ENCODE results near the gene INTS3. TPM values are rescaled to one million over a fixed set of nuclear protein-coding genes. Genes with fewer than 3 reads are reported as not detected.

INTS3 gene
- total and polyA plus RNA-seq, 11 donors: 19.6 to 41.8 (median 30.7) TPM

DNA sequence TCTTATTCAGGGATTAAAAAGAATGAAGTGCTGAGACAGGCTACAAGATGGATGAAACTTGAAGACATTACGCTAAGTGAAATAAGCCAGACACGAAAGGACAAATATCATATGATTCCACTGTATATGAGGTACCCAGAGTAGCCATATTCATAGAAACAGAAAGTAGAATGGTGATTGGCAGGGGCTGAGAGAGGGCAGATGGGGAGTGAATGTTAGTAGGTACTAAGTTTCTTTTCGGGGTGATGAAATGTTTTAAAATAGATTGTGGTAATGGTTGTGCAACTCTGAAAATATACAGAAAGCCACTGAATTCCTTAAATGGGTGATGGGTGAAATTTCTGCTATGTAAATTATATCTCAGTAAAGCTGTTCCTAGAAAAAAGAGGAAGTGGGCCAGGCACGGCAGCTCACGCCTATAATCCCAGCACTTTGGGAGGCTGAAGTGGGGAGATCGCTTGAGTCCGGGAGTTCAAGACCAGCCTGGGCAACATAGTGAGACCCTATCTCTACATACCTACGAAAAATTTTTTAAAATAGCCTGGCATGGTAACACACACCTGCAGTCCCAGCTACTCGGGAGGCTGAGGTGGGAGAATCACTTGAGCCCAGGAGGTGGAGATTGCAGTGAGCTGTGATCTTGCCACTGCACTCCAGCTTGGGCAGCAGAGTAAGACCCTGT, 63.3 kb downstream of the INTS3 start:
- DNase-seq: no peak
- intact Hi-C loops (cut with DNase I): loop anchor here in 8 of 10 donors (2.0 to 10.0 kb wide), 6 partner anchors 154 to 484 kb away; partner anchors contain the start of genes DENND4B (in 4 of the 8), CREB3L4 (in 1 of the 8), CRTC2 (in 1 of the 8) and HAX1 (in 1 of the 8)
- H3K27me3 ChIP-seq: no peaks in the 10 kb centered on the region
- peak overlapping the region; percentile 73 to 96 (median 89) for H3K27ac ChIP-seq
- WGBS, 4 donors: 68 to 73% (median 70%) methylated on average over 9 of the region's 9 CpGs
- peak in 3 of 4 donors; percentile 13 to 25 (median 18) for ATAC-seq
- no peaks in the 10 kb centered on the region for H3K9me3 ChIP-seq
- TF ChIP-seq, protein P1, sequence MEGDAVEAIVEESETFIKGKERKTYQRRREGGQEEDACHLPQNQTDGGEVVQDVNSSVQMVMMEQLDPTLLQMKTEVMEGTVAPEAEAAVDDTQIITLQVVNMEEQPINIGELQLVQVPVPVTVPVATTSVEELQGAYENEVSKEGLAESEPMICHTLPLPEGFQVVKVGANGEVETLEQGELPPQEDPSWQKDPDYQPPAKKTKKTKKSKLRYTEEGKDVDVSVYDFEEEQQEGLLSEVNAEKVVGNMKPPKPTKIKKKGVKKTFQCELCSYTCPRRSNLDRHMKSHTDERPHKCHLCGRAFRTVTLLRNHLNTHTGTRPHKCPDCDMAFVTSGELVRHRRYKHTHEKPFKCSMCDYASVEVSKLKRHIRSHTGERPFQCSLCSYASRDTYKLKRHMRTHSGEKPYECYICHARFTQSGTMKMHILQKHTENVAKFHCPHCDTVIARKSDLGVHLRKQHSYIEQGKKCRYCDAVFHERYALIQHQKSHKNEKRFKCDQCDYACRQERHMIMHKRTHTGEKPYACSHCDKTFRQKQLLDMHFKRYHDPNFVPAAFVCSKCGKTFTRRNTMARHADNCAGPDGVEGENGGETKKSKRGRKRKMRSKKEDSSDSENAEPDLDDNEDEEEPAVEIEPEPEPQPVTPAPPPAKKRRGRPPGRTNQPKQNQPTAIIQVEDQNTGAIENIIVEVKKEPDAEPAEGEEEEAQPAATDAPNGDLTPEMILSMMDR (IDR thresholded peaks at IDR 0.05): no peak
- TF ChIP-seq POLR2A (IDR thresholded peaks at IDR 0.05): no peak
- peak overlapping the region in 10 of 12 donors; percentile 26 to 51 (median 42) for H3K4me3 ChIP-seq
- H3K4me1 ChIP-seq: peaks cover 0 to 35% (median 18%) of the 10 kb centered on the region in 12 donors
- no peaks in the 10 kb centered on the region for H3K36me3 ChIP-seq

DNA sequence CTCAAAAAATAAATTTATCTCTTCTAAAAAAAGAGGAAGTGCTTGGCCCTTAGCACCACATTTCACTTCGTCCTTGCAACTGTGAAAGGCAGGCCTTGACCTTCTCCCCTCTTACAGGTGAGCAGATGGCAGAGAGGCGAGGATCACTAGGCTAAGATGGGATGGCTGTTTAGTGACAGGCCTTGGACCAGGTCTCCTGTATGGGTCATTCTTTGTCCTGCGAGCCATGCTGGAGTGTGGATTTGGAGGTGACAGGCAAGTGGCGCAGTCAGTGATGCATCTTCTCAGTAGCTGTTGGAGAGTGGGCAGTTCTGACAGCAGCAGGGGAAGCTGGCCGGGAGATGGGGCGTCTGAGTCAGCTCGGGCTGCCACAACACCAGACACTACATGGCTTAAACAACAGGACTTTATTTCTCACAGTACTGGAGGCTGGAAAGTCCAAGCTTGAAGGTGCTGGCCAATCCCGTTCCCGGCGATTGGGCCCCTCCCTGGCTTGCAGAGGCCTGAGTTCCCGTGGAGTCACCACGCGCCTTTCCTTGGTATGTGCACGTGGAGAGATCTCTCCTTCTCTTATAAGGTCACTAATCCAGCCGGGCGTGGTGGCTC, 63.9 kb downstream of the INTS3 start:
- no peaks in the 10 kb centered on the region for H3K9me3 ChIP-seq
- H3K4me3 ChIP-seq: peak overlapping the region in 3 of 12 donors; percentile 41 to 48 (median 48)
- TF ChIP-seq POLR2A (IDR thresholded peaks at IDR 0.05): no peak
- TF ChIP-seq, protein P1 (IDR thresholded peaks at IDR 0.05): no peak
- ATAC-seq: no peak
- H3K27ac ChIP-seq: peak overlapping the region in 7 of 12 donors; percentile 83 to 96 (median 89)
- WGBS, 4 donors: 90 to 95% (median 91%) methylated on average over 15 to 16 of the region's 16 CpGs
- intact Hi-C loops (cut with DNase I): loop anchor here in 8 of 10 donors (2.0 to 10.0 kb wide), 6 partner anchors 153 to 483 kb away; partner anchors contain the start of genes DENND4B (in 4 of the 8), CREB3L4 (in 1 of the 8), CRTC2 (in 1 of the 8) and HAX1 (in 1 of the 8)
- no peaks in the 10 kb centered on the region for H3K27me3 ChIP-seq
- no peak for DNase-seq
- no peaks in the 10 kb centered on the region for H3K36me3 ChIP-seq
- peaks cover 0 to 35% (median 18%) of the 10 kb centered on the region in 12 donors for H3K4me1 ChIP-seq

DNA sequence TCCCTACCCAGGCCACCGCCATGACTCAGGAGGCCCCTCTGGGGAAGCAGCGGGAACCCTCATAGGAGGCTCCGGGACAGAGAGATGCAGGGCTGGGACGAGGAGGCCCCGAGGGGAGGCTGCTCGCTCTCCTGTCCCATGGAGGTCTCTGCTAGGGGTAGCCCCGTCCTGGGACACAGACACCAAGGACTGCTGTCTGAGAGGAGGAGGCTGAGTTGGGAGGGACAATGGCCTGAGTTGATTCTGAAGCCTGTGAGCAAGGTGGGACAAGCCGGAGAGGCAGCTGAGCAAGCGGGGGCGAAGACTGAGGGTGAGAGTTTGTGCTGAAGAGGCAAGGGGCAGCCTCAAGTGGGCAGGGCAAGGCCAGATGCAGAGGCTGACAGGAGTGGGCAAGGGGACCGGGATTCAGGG, 64.8 kb downstream of the INTS3 start:
- ATAC-seq: no peak
- Histone ChIP-seq H3K4me3 (no peak overlapping the region), H3K9me3 (no peaks in the 10 kb centered on the region), H3K27me3 (no peaks in the 10 kb centered on the region), H3K4me1 (peaks cover 0 to 42% (median 18%) of the 10 kb centered on the region in 12 donors), H3K27ac (no peak overlapping the region), H3K36me3 (no peaks in the 10 kb centered on the region)
- TF ChIP-seq POLR2A (IDR thresholded peaks at IDR 0.05): no peak
- TF ChIP-seq, protein P1 (IDR thresholded peaks at IDR 0.05): no peak
- 94 to 96% (median 95%) methylated on average over 11 of the region's 11 CpGs for WGBS, 4 donors
- intact Hi-C loops (cut with DNase I): loop anchor here in 7 of 10 donors (5.0 to 10.0 kb wide), 5 partner anchors 152 to 482 kb away; partner anchors contain the start of genes DENND4B (in 4 of the 7), CREB3L4 (in 1 of the 7), CRTC2 (in 1 of the 7) and HAX1 (in 1 of the 7)
- no peak for DNase-seq

Data from heart left ventricle (tissue), 16 donors.